Measurements from ENCODE around the gene GNAI1.

Gene GNAI1

GRCh38 chr7:80146545-80147182, 12.0 kb downstream of the GNAI1 start:
- no peak for TF ChIP-seq CTCF (IDR thresholded peaks at IDR 0.05; ENCODE audit: low read depth, low read length)
- H3K27me3 ChIP-seq (ENCODE audit: insufficient read depth, low read depth, severe bottlenecking): no peaks in the 10 kb centered on the region
- no peak overlapping the region for H3K27ac ChIP-seq

GRCh38 chr7:80147543-80148391, 13.1 kb downstream of the GNAI1 start:
- Histone ChIP-seq H3K27me3 (ENCODE audit: insufficient read depth, low read depth, severe bottlenecking) (no peaks in the 10 kb centered on the region), H3K36me3 (no peaks in the 10 kb centered on the region), H3K4me3 (ENCODE audit: low read depth, low read length) (no peak overlapping the region), H3K27ac (no peak overlapping the region), H3K9me3 (ENCODE audit: severe bottlenecking) (no peaks in the 10 kb centered on the region)
- TF ChIP-seq CTCF (IDR thresholded peaks at IDR 0.05; ENCODE audit: low read depth, low read length): no peak
- no peak for DNase-seq

More at GRCh38 chr7:80146545-80147182, 12.0 kb downstream of the GNAI1 start:
- H3K4me3 ChIP-seq (ENCODE audit: low read depth, low read length): no peak overlapping the region
- H3K36me3 ChIP-seq: no peaks in the 10 kb centered on the region
- H3K9me3 ChIP-seq (ENCODE audit: severe bottlenecking): no peaks in the 10 kb centered on the region
- DNase-seq: no peak

GRCh38 chr7:80150611-80151273, 16.1 kb downstream of the GNAI1 start:
- no peak for TF ChIP-seq CTCF (IDR thresholded peaks at IDR 0.05; ENCODE audit: low read depth, low read length)
- Histone ChIP-seq H3K27me3 (ENCODE audit: insufficient read depth, low read depth, severe bottlenecking) (no peaks in the 10 kb centered on the region), H3K36me3 (no peaks in the 10 kb centered on the region), H3K9me3 (ENCODE audit: severe bottlenecking) (no peaks in the 10 kb centered on the region), H3K27ac (no peak overlapping the region), H3K4me3 (ENCODE audit: low read depth, low read length) (no peak overlapping the region)
- DNase-seq: no peak

- Histone ChIP-seq H3K9me3 (ENCODE audit: severe bottlenecking) (no peaks in the 10 kb centered on the region), H3K27me3 (ENCODE audit: insufficient read depth, low read depth, severe bottlenecking) (no peaks in the 10 kb centered on the region), H3K36me3 (no peaks in the 10 kb centered on the region), H3K4me3 (ENCODE audit: low read depth, low read length) (no peak overlapping the region), H3K27ac (no peak overlapping the region)
- no peak for TF ChIP-seq CTCF (IDR thresholded peaks at IDR 0.05; ENCODE audit: low read depth, low read length)
- no peak for DNase-seq
These were observed 16.6 kb downstream of the GNAI1 start for GRCh38 chr7:80151274-80151665.

- Histone ChIP-seq H3K4me3 (ENCODE audit: low read depth, low read length) (no peak overlapping the region), H3K36me3 (no peaks in the 10 kb centered on the region), H3K27ac (no peak overlapping the region), H3K27me3 (ENCODE audit: insufficient read depth, low read depth, severe bottlenecking) (no peaks in the 10 kb centered on the region), H3K9me3 (ENCODE audit: severe bottlenecking) (no peaks in the 10 kb centered on the region)
- no peak for DNase-seq
- TF ChIP-seq CTCF (IDR thresholded peaks at IDR 0.05; ENCODE audit: low read depth, low read length): no peak
These were observed 18.8 kb downstream of the GNAI1 start for GRCh38 chr7:80153446-80153845.

Data from WERI-Rb-1 (cell line).